Stimulated activated memory B cell treated with anti-CD40 and anti-IgM and Interleukin-4, amounts not matched to agents 10 μg/mL and 1 μg/mL and 100 μg/mL, for 72 hours (primary cell): Measurements from ENCODE around the gene KCNMB3.
"Not testable (repeated sequence)": the region's sequence is repeated elsewhere in the genome, so short reads cannot be mapped to it uniquely, and the experiment has no call there.

Experiments
- ATAC-seq: fragments of 150-1000 bp; cut with Tn5 transposase; 2 replicates; pipeline ENCODE4 v1.10.0; 2021
- H3K27ac Mint-ChIP-seq: one replicate; pipeline ENCODE4 v1.8.0; 2022; ENCODE audit warnings: mild to moderate bottlenecking, mixed read lengths
- H3K27me3 Mint-ChIP-seq: one replicate; pipeline ENCODE4 v1.8.0; 2022; ENCODE audit warnings: mixed read lengths
- H3K36me3 Mint-ChIP-seq: one replicate; pipeline ENCODE4 v1.8.0; 2022; ENCODE audit warnings: mixed read lengths
- H3K4me1 Mint-ChIP-seq: one replicate; pipeline ENCODE4 v1.8.0; 2022; ENCODE audit warnings: mixed read lengths
- H3K4me3 Mint-ChIP-seq: one replicate; pipeline ENCODE4 v1.8.0; 2022; ENCODE audit warnings: mild to moderate bottlenecking, moderate library complexity, mixed read lengths
- H3K9me3 Mint-ChIP-seq: one replicate; pipeline ENCODE4 v1.8.0; 2022; ENCODE audit warnings: mixed read lengths

KCNMB3 gene

GRCh38 chr3:179272385-179272784 lies 21.5 kb upstream of the KCNMB3 start:
- no peak for ATAC-seq
- Mint-ChIP-seq H3K4me3 (no peak overlapping the region), H3K36me3 (no peaks in the 10 kb centered on the region), H3K4me1 (peaks cover 9% of the 10 kb centered on the region), H3K27me3 (no peaks in the 10 kb centered on the region), H3K9me3 (no peaks in the 10 kb centered on the region), H3K27ac (no peak overlapping the region)

DNA sequence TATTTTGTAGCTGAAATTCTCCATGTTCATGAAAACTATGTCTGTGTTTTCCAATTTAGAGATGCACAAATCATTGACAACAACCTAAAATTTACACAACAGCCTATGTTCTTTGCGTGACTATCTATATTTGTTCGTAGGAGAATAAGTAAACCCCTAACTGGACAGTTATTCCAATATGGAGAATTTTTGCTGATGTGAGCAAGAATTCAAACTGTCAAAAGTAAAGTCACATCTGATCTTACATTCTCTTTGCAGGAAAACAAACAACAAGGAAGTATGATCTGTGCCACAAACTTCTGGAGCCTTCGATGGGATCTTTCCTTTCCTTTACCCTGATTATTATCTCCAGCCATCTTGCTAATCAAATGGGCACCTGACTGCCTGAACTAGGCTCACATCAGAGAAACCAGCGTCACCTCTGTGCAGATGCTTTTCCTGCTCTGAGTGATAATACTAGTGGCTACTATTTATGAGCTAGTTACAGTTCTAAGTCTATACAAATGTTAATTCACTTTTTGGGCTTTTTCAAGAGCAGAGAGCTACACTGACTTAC lies 18.3 kb upstream of the KCNMB3 start:
- no peaks in the 10 kb centered on the region for H3K36me3 Mint-ChIP-seq

DNA sequence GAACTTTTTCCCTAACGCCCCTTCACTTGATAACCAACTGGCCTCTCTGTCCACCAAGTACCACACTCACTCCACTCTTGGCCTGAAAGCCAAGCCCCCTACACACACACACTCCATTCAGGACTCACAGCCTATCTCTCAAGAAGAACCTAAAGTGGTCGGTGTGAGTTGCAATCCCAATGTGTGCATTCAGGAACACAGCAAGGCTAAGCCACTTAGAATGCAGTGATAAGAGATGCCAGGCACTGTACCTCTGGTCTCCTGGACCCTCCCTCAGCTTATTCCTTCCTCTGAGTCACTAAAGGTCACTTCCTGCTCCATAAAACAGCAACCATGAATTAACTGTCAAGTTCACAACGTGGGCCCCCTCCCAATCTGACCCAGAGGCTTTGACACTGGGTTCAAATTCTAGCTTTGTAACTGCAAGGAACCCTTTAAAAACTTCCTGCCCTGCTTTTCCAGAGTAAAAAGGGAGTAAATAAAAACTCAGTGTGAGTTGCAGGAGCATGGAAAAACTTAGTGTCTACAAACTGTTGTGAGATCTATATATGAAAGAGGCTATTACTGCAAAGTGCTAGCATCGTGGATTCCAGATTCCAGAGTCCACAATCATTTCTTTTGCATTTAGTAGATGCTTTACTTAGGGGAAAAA lies 17.6 kb upstream of the KCNMB3 start:
- H3K27me3 Mint-ChIP-seq: no peaks in the 10 kb centered on the region
- H3K9me3 Mint-ChIP-seq: no peaks in the 10 kb centered on the region
- no peaks in the 10 kb centered on the region for H3K36me3 Mint-ChIP-seq
- ATAC-seq: no peak
- H3K27ac Mint-ChIP-seq: peak overlapping the region; percentile 73
- peaks cover 38% of the 10 kb centered on the region for H3K4me1 Mint-ChIP-seq
- peak overlapping the region; percentile 27 for H3K4me3 Mint-ChIP-seq

More for the DNA sequence above, 18.3 kb upstream of the KCNMB3 start:
- no peak overlapping the region for H3K27ac Mint-ChIP-seq
- H3K4me1 Mint-ChIP-seq: peaks cover 38% of the 10 kb centered on the region
- H3K4me3 Mint-ChIP-seq: no peak overlapping the region
- no peak for ATAC-seq
- no peaks in the 10 kb centered on the region for H3K27me3 Mint-ChIP-seq
- no peaks in the 10 kb centered on the region for H3K9me3 Mint-ChIP-seq

DNA sequence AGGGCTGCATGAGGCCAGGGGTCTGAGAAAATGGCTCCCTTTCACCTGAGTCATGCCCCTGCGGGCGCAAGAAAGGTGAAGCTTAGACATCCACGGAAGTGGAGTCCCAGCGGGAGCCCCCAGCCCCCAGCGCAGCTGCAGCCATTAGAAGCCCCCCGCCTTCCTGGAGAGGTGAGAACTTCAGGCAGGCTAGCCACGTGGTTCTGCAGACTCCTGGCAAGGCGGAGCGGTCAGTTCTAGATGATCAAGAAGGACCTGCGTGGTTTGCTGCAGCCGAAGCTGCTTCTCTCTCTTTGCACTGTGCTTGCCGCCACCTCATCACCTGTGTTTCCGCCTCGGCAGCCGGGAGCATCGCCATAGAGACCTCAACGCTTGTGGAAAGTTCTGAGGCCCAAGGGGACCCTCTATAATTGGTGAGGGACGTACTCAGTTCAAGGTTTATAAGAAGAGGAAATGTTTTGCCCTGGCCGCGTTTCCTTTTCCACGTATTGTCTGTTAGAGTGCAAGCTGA lies 15.8 kb upstream of the KCNMB3 start:
- ATAC-seq: peak; percentile 85
- Mint-ChIP-seq H3K4me1 (peaks cover 38% of the 10 kb centered on the region), H3K9me3 (no peaks in the 10 kb centered on the region), H3K36me3 (no peaks in the 10 kb centered on the region), H3K27me3 (no peaks in the 10 kb centered on the region), H3K4me3 (peak overlapping the region; percentile 66), H3K27ac (peak overlapping the region; percentile 90)

DNA sequence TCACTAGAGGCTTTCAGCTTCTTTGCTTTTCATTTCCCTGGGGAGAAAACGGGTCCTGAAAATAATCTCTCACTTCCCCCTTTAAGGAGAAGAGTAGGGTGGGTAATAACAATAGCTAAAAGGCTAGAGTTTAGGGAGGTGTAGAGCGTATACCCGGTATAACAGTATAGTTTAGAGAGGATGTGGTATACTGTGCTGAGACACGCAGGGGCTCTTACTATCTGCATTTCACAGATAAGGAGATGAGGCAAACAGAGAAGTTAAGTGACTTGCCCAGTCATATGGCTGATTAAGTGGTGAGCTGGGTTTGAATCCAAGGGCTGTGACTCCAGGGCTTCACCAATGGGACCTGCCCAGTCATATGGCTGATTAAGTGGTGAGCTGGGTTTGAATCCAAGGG lies 15.0 kb upstream of the KCNMB3 start:
- peak; percentile 90 for ATAC-seq
- no peaks in the 10 kb centered on the region for H3K36me3 Mint-ChIP-seq

GRCh38 chr3:179265092-179265491 lies 14.2 kb upstream of the KCNMB3 start:
- Mint-ChIP-seq H3K27ac (peak overlapping the region; percentile 90), H3K27me3 (no peaks in the 10 kb centered on the region), H3K4me1 (peaks cover 48% of the 10 kb centered on the region), H3K9me3 (peaks cover 5% of the 10 kb centered on the region), H3K36me3 (no peaks in the 10 kb centered on the region), H3K4me3 (no peak overlapping the region)
- ATAC-seq: no peak

More for the DNA sequence above, 15.0 kb upstream of the KCNMB3 start:
- Mint-ChIP-seq H3K9me3 (no peaks in the 10 kb centered on the region), H3K4me1 (peaks cover 40% of the 10 kb centered on the region), H3K27ac (peak overlapping the region; percentile 90), H3K27me3 (no peaks in the 10 kb centered on the region), H3K4me3 (peak overlapping the region; percentile 66)

GRCh38 chr3:179264449-179264848 lies 13.5 kb upstream of the KCNMB3 start:
- no peaks in the 10 kb centered on the region for H3K27me3 Mint-ChIP-seq
- peaks cover 11% of the 10 kb centered on the region for H3K9me3 Mint-ChIP-seq
- H3K27ac Mint-ChIP-seq: no peak overlapping the region
- no peak overlapping the region for H3K4me3 Mint-ChIP-seq
- ATAC-seq: no peak
- H3K4me1 Mint-ChIP-seq: peaks cover 55% of the 10 kb centered on the region
- H3K36me3 Mint-ChIP-seq: no peaks in the 10 kb centered on the region

GRCh38 chr3:179263134-179263533 lies 12.2 kb upstream of the KCNMB3 start:
- Mint-ChIP-seq H3K9me3 (peaks cover 11% of the 10 kb centered on the region), H3K27ac (no peak overlapping the region), H3K4me3 (no peak overlapping the region), H3K27me3 (no peaks in the 10 kb centered on the region), H3K36me3 (no peaks in the 10 kb centered on the region), H3K4me1 (peaks cover 56% of the 10 kb centered on the region)
- ATAC-seq: no peak

DNA sequence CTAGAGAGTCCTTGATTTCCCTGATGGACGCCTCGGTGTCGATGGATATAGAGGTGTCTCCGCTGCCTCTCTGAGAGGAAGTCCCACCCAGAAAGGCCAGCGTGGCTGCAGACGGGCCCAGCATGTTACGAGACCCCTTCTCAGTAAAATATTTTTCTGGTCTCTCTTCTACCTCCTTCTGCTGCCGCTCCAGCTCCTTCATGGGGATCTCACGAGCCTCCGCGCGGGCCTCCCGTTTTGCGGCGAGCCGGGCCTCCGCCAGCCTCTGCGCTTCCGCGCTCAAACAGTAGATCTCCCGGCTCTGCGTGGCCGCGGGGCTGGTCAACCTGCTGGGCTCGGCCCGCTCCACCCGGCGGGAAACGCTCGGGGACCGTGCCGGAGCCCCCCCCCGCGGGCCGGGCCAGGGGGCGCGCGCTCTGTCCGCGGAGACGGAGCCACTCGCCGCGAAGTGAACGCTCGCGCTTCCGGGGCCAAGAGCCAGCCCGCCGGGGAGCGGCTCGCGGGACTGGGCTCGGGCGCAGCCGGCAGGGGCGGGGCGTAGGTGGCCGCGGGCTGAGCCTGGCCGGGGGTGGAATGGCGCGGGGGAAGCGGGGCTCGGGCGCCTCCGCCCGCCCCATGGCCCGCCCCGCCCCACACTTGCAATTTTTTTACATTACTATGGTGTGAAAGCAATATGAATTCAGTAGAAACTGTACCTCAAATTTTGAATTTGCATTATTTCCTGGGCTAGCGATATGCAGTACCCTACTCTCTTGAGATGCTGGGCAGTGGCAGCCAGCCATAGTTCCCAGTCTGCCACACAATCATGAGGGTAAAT lies 10.2 kb upstream of the KCNMB3 start:
- Mint-ChIP-seq H3K27me3 (no peaks in the 10 kb centered on the region), H3K4me1 (peaks cover 50% of the 10 kb centered on the region), H3K4me3 (peak overlapping the region; percentile 74), H3K27ac (peak overlapping the region; percentile 18), H3K36me3 (no peaks in the 10 kb centered on the region), H3K9me3 (peaks cover 11% of the 10 kb centered on the region)
- ATAC-seq: peak; percentile 92

GRCh38 chr3:179259959-179260756 lies 9.2 kb upstream of the KCNMB3 start:
- H3K4me3 Mint-ChIP-seq: peak overlapping the region; percentile 74
- peaks cover 49% of the 10 kb centered on the region for H3K4me1 Mint-ChIP-seq
- peak overlapping the region; percentile 18 for H3K27ac Mint-ChIP-seq
- H3K27me3 Mint-ChIP-seq, ATAC-seq, H3K36me3 Mint-ChIP-seq: not testable (repeated sequence)
- peaks cover 11% of the 10 kb centered on the region for H3K9me3 Mint-ChIP-seq

DNA sequence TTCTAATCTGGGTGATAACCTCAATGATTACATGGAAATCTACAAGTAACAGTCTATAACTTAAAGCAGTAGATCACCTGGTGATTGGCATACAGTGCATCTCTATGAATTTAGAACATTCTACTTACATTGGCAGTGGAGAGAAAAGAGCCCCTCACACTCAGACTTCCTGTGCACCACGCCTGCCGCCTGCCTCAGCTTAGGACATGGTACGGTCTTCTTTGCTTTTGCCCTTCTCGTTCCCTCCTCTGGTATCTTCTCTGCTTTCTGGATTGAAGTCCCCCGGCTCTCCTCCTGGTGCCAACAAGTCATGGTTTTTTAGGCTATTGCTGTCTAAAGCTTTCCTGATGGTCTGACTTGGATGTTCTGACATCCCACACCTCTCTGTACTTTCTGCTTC lies 7.9 kb upstream of the KCNMB3 start:
- Mint-ChIP-seq H3K4me1 (peaks cover 40% of the 10 kb centered on the region), H3K4me3 (peak overlapping the region; percentile 59), H3K36me3 (no peaks in the 10 kb centered on the region), H3K27me3 (no peaks in the 10 kb centered on the region), H3K27ac (peak overlapping the region; percentile 18), H3K9me3 (peaks cover 11% of the 10 kb centered on the region)
- ATAC-seq: no peak

GRCh38 chr3:179257742-179258141 lies 6.8 kb upstream of the KCNMB3 start:
- H3K4me3 Mint-ChIP-seq, H3K27ac Mint-ChIP-seq: not testable (repeated sequence)
- H3K9me3 Mint-ChIP-seq: peaks cover 11% of the 10 kb centered on the region

GRCh38 chr3:179256813-179257212 lies 5.9 kb upstream of the KCNMB3 start:
- Mint-ChIP-seq H3K27ac (no peak overlapping the region), H3K36me3 (peaks cover 6% of the 10 kb centered on the region), H3K9me3 (peaks cover 11% of the 10 kb centered on the region), H3K27me3 (no peaks in the 10 kb centered on the region), H3K4me1 (peaks cover 40% of the 10 kb centered on the region), H3K4me3 (no peak overlapping the region)
- ATAC-seq: no peak

More at GRCh38 chr3:179257742-179258141, 6.8 kb upstream of the KCNMB3 start:
- ATAC-seq, H3K36me3 Mint-ChIP-seq, H3K27me3 Mint-ChIP-seq: not testable (repeated sequence)
- peaks cover 40% of the 10 kb centered on the region for H3K4me1 Mint-ChIP-seq

DNA sequence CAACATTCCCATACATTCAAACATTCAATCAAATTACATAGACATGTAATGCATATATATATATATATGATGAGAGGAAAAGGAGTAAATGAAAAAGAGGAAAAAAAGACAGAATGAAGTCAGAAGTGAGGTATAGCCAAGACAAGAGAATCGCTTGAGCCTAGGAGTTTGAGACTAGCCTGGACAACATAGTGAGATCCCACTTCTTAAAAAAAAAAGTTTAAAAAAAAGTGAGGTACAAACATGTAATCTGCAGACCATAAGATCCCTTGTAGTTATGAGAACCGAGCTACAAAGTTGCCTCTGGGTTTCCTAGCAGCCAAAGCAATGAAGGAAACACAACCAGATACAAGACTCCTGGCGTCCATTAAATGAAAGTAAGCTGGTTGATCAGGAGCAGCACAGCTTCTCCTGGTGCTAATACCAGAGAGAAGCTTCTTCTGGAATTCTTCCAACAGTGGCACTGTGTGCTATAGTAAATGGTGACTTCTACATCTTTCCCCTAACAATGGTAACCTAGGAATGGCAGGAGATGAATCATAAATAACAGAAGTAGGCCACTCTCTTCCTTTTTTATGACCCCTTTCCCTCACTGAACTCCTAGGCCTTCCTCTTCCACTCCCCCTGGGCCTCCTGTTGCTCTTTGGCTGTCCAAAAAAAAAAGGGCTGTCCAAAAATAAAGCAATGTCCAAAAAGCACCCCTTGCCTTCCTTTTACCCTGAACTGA lies 3.5 kb downstream of the KCNMB3 start:
- H3K27me3 Mint-ChIP-seq: no peaks in the 10 kb centered on the region
- H3K27ac Mint-ChIP-seq: no peak overlapping the region
- H3K4me3 Mint-ChIP-seq: no peak overlapping the region
- ATAC-seq: no peak
- H3K4me1 Mint-ChIP-seq: no peaks in the 10 kb centered on the region
- peaks cover 36% of the 10 kb centered on the region for H3K36me3 Mint-ChIP-seq
- H3K9me3 Mint-ChIP-seq: no peaks in the 10 kb centered on the region
